ENCODE results near the gene CNOT2.
"Not testable (repeated sequence)": the region's sequence is repeated elsewhere in the genome, so short reads cannot be mapped to it uniquely, and the experiment has no call there.

CNOT2 gene

DNA sequence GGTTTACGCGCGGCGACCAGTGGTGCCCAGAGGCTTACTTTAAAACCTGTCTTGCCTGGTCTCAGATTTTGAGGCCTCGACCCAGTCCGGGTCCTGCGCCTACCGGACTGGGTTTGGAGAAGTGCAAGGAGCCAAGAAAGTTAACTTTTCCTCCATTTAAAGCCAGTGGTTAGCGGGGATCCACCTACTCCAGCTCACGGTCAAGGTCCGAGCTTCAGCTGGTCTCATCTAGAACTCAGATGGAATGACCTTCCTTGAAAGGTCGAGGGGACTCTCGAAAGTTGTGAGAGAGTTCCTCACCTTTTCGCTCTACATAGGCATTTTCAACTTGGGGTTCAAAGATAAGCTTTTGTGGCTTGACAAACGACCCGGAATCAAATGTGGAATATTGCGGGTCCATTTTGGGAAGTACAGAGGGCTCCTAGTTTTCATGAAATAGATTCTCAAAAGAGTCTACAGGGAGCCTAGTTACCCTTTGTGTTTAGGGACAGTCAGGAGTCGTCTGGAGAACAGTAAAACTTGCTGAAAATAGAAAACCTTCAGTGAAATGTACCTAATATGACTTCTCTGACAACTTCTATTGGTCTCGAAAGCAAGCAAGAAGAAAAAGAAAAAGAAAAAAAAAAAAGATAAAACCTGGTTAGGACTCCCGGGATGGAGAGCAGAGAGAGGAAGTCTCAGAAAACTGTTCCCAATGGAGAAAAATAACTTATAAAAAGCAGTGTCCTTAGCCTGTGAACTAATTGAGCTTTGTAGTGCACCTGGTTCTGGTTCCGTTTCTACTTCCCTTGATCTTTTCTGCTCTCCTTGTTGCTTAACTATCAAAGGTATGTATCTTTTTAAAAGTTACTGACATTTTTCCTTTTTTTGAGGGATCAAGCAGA, 124.3 kb downstream of the CNOT2 start:
- no peak for FAIRE-seq

DNA sequence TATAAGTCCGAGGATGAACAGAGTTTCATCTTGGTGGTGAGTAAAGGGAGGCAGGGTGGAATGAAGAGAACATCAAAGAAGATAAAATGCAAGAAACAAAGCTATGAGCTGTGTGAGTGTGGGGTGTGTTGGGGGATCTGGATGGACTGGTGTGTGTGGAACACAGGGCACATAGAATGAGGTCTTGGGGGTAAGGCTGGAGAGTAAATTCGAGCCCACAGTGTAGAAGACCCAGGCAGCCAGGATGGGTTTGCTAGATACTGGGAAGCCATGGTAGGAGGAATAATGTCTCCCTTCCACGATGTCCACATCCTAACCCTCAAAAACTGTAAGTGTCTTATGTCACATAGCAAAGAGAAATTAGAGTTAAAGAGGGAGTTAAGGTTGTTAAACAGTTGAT, 129.6 kb downstream of the CNOT2 start:
- no peak for FAIRE-seq

DNA sequence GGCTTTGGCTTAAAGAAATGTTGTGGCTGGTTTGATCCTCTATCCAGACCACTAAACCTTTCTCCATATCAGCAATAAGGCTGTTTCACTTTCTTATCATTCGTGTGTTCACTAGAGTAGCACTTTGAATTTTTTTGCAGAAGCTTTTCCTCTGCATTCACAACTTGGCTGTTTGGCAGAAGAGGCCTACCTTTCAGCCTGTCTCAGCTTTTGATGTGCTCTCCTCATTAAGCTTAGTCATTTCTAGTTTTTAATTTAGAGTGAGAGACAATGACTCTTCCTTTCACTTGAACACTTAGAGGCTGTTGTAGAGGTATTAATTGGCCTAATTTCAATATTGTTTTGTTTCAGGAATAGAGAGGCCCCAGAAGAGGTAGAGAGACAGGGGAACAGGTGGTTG, 136.6 kb downstream of the CNOT2 start:
- FAIRE-seq: no peak

DNA sequence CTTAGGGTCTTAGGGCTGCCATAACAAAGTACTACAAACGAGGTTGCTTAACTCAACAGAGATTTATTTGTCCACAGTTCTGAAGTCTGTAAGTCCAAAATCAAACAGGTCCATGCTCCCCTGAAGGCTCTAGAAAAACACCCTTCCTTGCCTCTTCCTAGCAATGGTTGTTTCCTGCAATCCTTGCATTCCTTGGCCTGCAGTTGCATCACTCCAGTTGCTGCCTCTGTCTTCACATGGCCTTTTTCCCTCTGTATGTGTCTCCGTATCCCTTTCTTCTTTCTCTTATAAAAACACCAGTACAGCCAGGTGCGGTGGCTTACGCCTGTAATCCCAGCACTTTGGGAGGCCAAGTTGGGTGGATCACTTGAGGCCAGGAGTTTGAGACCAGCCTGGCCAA, 140.3 kb downstream of the CNOT2 start:
- no peak for FAIRE-seq

DNA sequence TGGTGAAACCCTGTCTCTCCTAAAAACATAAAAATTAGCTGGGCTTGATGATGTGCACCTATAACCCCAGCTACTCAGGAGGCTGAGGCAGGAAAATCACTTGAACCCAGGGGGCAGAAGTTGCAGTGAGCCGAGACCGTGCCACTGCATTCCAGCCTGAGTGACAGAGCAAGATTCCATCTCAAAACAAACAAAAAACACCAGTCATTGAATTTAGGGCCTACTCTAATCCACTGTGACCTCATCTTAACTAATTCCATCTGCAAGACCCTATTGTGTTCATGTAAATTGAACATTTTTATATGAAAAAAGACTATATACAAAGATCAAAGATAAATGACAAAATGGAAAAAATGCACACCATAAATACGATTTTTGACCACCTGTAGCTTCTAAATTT, 140.7 kb downstream of the CNOT2 start:
- no peak for FAIRE-seq

DNA sequence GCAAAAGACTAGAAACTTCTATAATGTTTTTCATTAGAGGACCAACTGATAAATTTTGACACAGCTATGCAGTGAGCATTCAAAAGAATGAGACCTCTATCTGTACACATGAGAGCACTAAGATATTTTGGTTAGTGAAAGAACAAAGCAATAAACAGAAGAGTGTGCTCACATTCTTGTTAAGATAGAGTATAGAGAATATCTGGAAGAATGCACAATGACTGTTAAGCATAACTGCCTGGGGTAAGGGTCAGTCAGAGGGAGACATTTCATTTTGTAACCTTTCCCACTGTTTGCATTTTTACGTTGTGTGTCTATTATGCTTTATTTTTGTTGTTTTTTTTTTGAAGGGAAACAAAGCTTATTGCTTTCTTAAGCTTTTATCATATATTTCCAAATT, 143.5 kb downstream of the CNOT2 start:
- FAIRE-seq: no peak

DNA sequence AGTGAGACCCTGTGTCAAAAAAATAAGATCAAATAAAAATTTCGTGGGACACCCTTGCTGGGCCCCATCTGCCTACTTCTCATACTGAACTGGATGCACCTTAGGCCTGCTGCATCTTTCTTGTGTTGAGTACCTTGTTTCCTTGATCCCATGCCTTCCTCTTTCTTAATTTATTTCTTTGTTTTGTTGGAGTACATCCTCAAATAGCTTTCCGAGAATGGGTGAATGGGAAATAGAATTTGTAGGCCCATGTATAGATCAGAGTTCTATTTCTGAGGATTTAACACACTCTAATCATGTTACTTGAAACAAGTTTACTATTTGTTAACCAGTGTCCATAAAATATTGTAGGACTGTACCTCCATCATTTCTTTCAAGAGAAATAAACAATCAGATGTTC, 146.4 kb downstream of the CNOT2 start:
- no peak for FAIRE-seq

DNA sequence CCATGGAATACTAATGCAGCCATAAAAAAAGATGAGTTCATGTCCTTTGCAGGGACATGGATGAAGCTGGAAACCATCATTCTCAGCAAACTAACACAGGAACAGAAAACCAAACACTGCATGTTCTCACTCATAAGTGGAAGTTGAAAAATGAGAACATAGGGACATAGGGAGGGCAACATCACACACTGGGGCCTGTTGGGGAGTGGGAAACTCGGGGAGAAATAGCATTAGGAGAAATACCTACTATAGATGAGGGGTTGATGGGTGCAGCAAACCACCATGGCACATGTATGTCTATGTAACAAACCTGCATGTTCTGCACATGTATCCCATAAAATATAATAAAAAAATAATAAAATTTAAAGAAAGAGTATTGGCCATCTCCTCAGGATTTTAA, 149.4 kb downstream of the CNOT2 start:
- FAIRE-seq: not testable (repeated sequence)

DNA sequence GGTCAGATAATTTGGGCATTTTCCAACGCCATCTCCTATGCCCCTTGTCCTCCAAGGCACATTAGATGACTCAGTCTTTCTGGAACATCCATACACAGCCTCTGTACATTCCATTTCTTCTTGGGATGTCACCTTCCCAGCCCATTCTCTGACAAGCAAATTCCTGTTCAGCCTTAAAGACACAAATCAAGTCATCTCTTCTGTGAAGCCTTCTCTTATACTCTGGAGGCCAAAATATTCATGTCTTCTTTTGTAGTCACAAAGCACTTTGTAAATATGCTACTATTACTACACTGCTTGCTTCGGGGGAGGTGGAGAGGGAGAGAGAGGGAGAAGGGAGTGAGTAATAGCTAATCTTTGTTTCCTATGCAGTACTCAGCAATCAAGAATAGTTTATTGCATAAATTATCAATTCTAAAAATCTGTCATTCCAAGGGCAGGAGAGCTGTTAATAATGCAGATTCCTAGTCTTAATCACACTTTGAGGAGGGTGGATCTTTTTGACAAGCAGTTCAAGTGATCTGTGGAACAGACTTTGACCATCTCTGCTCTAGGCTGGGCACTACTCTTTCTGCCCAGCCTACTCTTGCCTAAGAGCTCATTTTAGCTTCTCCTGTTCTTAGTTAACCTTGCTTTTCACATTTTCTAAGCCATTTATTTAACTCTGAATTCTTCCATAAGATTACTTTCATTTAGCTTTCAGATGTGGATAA, 150.7 kb downstream of the CNOT2 start:
- FAIRE-seq: no peak

DNA sequence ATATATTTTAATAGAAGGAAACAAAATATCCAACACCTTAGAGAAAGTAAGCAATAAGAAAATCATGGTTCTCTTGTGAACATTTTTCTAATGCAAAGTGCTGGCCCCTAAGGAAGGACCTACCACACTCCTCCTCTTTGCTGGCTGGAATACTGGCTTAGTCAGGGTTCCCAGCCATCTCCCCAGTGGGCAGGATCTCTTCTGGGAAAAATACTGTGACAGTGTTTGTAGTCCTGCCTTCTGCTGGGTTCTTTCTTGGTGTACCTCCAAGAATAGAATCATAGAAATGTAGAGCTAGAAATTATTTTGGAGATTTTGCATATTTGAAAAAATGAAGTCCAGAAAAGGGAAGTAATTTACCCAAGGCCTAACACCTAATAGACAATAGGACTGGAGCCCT, 154.8 kb downstream of the CNOT2 start:
- FAIRE-seq: no peak

DNA sequence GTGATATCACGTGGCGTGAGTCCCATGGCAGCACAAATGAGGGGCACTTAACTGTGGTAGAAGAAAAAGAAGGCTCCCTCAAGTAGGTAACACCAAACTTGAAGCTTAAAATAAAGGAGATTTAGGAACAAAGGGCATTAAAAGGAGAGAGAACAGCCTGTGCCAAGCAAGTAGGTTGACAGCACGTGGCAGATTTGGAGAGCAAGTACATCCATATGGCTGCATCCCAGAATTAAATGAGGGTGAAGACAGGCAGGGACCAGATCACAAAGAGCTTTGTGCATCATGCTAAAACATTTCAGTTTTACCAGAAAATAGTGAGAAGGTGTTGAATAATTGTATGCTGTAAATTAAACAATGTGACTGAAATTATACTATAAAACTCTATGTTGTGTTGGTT, 155.6 kb downstream of the CNOT2 start:
- no peak for FAIRE-seq

DNA sequence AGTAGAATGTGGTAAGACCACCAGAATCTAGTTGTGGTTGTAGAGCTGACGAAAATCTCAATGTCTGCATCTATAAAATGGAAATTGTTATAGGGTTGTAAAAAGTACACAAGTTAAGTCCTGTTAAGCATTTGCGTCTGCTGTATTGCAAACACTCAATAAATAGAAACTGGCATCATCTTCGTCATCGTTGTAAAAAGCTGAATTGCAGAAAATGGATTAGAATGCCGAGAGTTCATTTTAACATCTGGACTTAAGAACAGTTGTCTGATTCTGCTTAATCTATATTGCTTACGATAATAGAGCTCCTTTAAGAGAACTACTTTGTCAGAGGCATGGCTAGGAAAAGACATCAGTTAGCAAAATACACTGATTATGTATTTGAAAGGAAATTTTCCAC, 156.1 kb downstream of the CNOT2 start:
- no peak for FAIRE-seq

DNA sequence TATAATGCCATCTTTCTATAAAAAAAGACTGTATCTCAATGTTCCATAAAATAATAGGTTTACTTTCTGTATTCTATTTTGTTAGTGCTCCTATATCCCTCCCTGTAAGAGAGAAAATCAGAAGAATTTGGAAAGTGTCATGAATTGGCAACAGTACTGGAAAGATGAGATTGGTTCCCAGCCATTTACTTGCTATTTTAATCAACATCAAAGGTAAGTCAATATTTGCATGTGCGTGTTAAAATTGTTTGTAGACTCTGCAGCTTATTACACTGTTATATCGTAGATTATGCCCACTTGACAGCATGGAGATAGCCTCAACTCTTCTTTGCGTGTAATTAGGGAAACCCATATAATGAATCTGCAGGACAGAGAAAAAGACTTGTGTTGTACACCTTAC, 156.9 kb downstream of the CNOT2 start:
- FAIRE-seq: no peak

DNA sequence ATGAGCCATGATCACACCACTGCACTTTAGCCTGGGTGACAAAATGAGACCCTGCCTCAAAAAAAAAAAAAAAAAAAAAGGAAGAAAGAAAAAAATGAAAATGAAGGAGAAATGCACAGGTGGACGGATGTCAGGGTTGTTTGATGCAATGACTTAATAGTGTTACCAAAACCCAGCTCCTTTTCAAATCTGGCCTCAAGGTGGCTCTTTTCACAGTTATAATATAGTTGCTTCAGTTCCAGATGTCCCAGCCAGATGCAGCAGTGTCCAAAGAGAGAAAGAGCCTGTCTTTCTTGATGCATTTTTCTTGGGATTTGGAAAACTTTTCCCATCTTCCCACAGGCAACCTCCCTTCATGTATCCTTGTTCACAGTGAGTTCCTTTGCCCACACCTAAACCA, 159.4 kb downstream of the CNOT2 start:
- no peak for FAIRE-seq

DNA sequence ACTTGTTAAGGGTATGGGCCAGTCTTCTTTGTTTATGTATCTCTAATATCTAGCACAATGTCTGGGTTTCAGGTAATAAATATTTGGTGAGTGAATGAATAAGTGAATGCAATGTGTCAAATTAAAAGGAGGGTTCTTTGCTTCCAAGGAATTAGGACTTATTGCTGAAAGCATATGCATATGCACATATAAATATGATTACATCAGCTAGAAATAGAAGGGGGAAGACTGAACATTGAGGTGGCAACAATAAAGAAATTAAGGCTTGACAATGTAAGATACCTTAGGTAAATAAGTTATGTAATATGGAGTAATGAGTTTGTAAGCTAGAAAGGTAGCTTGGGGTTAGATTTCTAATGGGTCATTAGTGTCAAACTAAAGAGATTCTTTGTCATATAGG, 160.6 kb downstream of the CNOT2 start:
- FAIRE-seq: no peak
